C4-2B (cell line): ENCODE measurements around the gene STAB2.

Source experiments
- H3K27ac ChIP-seq: fragments of 450-650 bp; 2 replicates; pipeline ENCODE4 v1.5.1; 2017
- CTCF ChIP-seq: fragments of 450-650 bp; conservative IDR thresholded peaks from 2 replicates; pipeline ENCODE4 v1.5.1; 2017; ENCODE audit warnings: mild to moderate bottlenecking
- ZFX ChIP-seq: fragments of 450-650 bp; IDR thresholded peaks from 2 replicates; pipeline ENCODE4 v1.6.1; 2017

Gene STAB2

GRCh38 chr12:103600967-103601728, 14.1 kb downstream of the STAB2 start:
- no peak for TF ChIP-seq CTCF
- no peak for TF ChIP-seq ZFX
- no peak overlapping the region for H3K27ac ChIP-seq

DNA sequence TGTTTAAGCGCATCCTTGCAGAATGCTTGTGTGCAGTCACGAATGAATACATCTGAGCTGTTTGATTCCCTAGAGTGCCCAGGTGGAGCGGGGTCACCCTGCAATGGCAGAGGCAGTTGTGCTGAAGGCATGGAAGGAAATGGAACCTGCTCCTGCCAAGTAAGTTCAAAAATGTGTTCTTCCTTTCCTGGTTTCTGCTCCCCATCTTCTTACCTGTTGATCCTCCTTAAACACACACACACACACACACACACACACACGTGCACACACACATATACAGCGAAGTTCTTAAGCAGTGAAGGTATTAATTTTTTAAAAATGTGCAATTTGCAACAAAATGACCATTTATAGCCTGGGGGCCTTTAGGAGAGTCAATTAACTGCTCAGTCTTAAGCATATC, 33.3 kb downstream of the STAB2 start:
- no peak for TF ChIP-seq ZFX
- no peak for TF ChIP-seq CTCF
- H3K27ac ChIP-seq: no peak overlapping the region

GRCh38 chr12:103623716-103624115, 36.6 kb downstream of the STAB2 start:
- no peak for TF ChIP-seq CTCF
- no peak for TF ChIP-seq ZFX
- no peak overlapping the region for H3K27ac ChIP-seq

DNA sequence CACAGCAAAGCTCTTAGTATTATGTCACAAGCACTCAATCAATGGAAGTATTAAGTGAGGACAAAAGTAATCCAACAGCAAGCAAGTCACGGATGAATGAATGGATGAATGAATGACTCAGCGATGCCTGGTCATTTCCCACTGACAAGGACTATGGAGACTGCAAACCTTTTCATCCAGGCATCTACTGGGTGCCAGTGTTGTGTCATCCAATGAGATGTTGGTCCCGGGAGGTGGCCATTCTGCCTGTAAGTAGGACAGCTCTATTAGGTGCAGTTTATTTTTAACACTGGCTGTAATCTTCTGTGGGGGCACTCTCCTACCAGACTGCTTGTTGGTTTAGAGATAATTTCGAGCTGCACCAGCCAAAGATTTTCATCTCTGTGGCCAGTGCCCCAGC, 39.4 kb downstream of the STAB2 start:
- TF ChIP-seq ZFX (no peak), CTCF (peak; percentile 29)
- H3K27ac ChIP-seq: no peak overlapping the region

- no peak overlapping the region for H3K27ac ChIP-seq
- TF ChIP-seq CTCF (no peak), ZFX (no peak)
These were observed 40.2 kb downstream of the STAB2 start for GRCh38 chr12:103627189-103627855.

DNA sequence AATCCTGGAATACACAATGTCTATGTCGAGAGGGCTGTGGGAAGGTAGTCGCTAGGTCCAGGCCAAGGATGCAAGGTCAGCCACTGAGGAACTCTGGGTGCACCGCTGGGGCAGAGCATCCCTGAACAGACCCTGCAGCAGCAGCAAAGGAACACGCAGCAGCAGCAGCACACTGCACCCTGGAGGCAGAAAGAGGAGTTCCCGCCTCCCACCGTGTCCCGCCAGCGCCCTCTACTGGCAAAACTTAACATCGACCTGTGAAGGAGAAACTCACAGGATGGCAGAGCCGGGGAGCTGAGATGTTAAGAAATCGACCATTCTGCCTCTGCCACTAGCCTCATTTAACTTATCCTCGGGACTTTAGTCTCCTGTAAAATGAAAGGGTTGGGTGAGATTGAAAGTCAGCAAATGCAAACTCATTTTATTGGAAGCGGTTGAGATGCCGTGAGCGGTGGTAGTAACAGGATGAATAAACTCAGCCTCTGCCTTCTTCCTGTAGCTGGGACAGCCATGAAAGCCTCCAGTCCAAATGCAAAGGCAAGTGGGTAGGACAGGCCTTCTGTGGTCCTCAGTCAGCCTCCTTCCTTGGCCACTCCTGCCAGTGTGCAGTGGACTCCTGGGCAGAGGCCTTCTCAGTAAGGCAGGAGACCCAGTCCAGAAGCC, 45.6 kb downstream of the STAB2 start:
- TF ChIP-seq CTCF (peak; percentile 94), ZFX (no peak)
- H3K27ac ChIP-seq: no peak overlapping the region

- TF ChIP-seq ZFX (no peak), CTCF (no peak)
- H3K27ac ChIP-seq: no peak overlapping the region
These were observed 47.7 kb downstream of the STAB2 start for GRCh38 chr12:103634732-103635131.
